ENCODE results near the gene RAP1GAP. TPM values are rescaled to one million over a fixed set of nuclear protein-coding genes. Genes with fewer than 3 reads are reported as not detected.

Gene RAP1GAP
- polyA plus RNA-seq, 3 donors, result 0.04 TPM; not detected in 2

GRCh38 chr1:21641967-21642739, 27.0 kb downstream of the RAP1GAP start:
- Mint-ChIP-seq H3K27ac (no peak overlapping the region), H3K27me3 (ENCODE audit: low read depth in 3 of 3) (peaks cover 5 to 12% (median 9%) of the 10 kb centered on the region in 3 donors)
- intact Hi-C loops (cut with micrococcal nuclease), result no loop called here

GRCh38 chr1:21641537-21641936, 27.6 kb downstream of the RAP1GAP start:
- H3K36me3 ChIP-seq (replicated peaks in 1 of 2; ENCODE audit: control insufficient read depth in 1 of 2, insufficient read depth in 2 of 2, low read length in 2 of 2), result no peaks in the 10 kb centered on the region
- no peak for TF ChIP-seq CTCF (IDR thresholded peaks at IDR 0.05)
- H3K27ac ChIP-seq (ENCODE audit: low read depth in 1 of 2, low read length in 2 of 2), result no peak overlapping the region
- H3K9me3 Mint-ChIP-seq, result no peaks in the 10 kb centered on the region
- H3K4me1 ChIP-seq (ENCODE audit: control insufficient read depth in 1 of 2, insufficient read depth in 2 of 2, low read length in 2 of 2), result no peaks in the 10 kb centered on the region
- H3K4me1 Mint-ChIP-seq, result no peaks in the 10 kb centered on the region
- H4K20me1 ChIP-seq (ENCODE audit: insufficient read depth, low read length), result no peaks in the 10 kb centered on the region
- H3K4me3 Mint-ChIP-seq, result no peak overlapping the region
- no peaks in the 10 kb centered on the region for H3K79me2 ChIP-seq (ENCODE audit: insufficient read depth, low read length)
- H3K4me3 ChIP-seq (replicated peaks in 1 of 3; ENCODE audit: low read depth in 2 of 3, low read length in 3 of 3), result no peak overlapping the region
- no peak overlapping the region for H3K27ac Mint-ChIP-seq
- H3K9ac ChIP-seq (ENCODE audit: insufficient read depth, low read length, poor library complexity, severe bottlenecking), result no peak overlapping the region
- H3K9me3 ChIP-seq (replicated peaks in 1 of 2; ENCODE audit: control insufficient read depth in 1 of 2, insufficient read depth in 1 of 2, low read length in 2 of 2), result no peaks in the 10 kb centered on the region
- no peaks in the 10 kb centered on the region for H3K27me3 ChIP-seq (ENCODE audit: control insufficient read depth in 2 of 2, insufficient read depth in 2 of 2, low read length in 2 of 2)
- 97% methylated on average over 5 of the region's 6 CpGs for WGBS (ENCODE audit: insufficient coverage)
- intact Hi-C loops (cut with micrococcal nuclease), result no loop called here
- no peak for DNase-seq
- H3K36me3 Mint-ChIP-seq, result no peaks in the 10 kb centered on the region
- no peak overlapping the region for H3K4me2 ChIP-seq (replicated peaks; ENCODE audit: extremely low read depth, low read length, poor library complexity, severe bottlenecking)
- no peak overlapping the region for H2AFZ ChIP-seq (ENCODE audit: insufficient read depth, low read depth, low read length, poor library complexity, severe bottlenecking)
- peaks cover 4 to 9% (median 8%) of the 10 kb centered on the region in 3 donors for H3K27me3 Mint-ChIP-seq (ENCODE audit: low read depth in 3 of 3)

More at GRCh38 chr1:21641967-21642739, 27.0 kb downstream of the RAP1GAP start:
- no peak for TF ChIP-seq CTCF (IDR thresholded peaks at IDR 0.05)
- H3K4me3 ChIP-seq (replicated peaks in 1 of 3; ENCODE audit: low read depth in 2 of 3, low read length in 3 of 3), result no peak overlapping the region
- no peak overlapping the region for H2AFZ ChIP-seq (ENCODE audit: insufficient read depth, low read depth, low read length, poor library complexity, severe bottlenecking)
- H4K20me1 ChIP-seq (ENCODE audit: insufficient read depth, low read length), result no peaks in the 10 kb centered on the region
- Mint-ChIP-seq H3K36me3 (no peaks in the 10 kb centered on the region), H3K4me3 (no peak overlapping the region), H3K4me1 (no peaks in the 10 kb centered on the region), H3K9me3 (no peaks in the 10 kb centered on the region)
- H3K36me3 ChIP-seq (replicated peaks in 1 of 2; ENCODE audit: control insufficient read depth in 1 of 2, insufficient read depth in 2 of 2, low read length in 2 of 2), result no peaks in the 10 kb centered on the region
- DNase-seq, result no peak
- H3K27me3 ChIP-seq (ENCODE audit: control insufficient read depth in 2 of 2, insufficient read depth in 2 of 2, low read length in 2 of 2), result no peaks in the 10 kb centered on the region
- WGBS (ENCODE audit: insufficient coverage), result 91% methylated on average over 17 of the region's 19 CpGs
- no peak overlapping the region for H3K27ac ChIP-seq (ENCODE audit: low read depth in 1 of 2, low read length in 2 of 2)
- H3K79me2 ChIP-seq (ENCODE audit: insufficient read depth, low read length), result no peaks in the 10 kb centered on the region
- no peak overlapping the region for H3K9ac ChIP-seq (ENCODE audit: insufficient read depth, low read length, poor library complexity, severe bottlenecking)
- H3K9me3 ChIP-seq (replicated peaks in 1 of 2; ENCODE audit: control insufficient read depth in 1 of 2, insufficient read depth in 1 of 2, low read length in 2 of 2), result no peaks in the 10 kb centered on the region
- no peaks in the 10 kb centered on the region for H3K4me1 ChIP-seq (ENCODE audit: control insufficient read depth in 1 of 2, insufficient read depth in 2 of 2, low read length in 2 of 2)
- H3K4me2 ChIP-seq (replicated peaks; ENCODE audit: extremely low read depth, low read length, poor library complexity, severe bottlenecking), result no peak overlapping the region
